ENCODE data around the gene TOGARAM2. TPM values are rescaled to one million over a fixed set of nuclear protein-coding genes. Genes with fewer than 3 reads are reported as not detected.

Gene TOGARAM2
- total and polyA plus RNA-seq, 2 of the 8 experiments (the other 6 are each of a cell fraction or from before 2014, with no cell fraction given): 0.42 to 1.4 TPM

- peaks cover 0 to 20% (median 8%) of the 10 kb centered on the region in 4 experiments; a peak in 5 of 7 replicates for H3K4me1 ChIP-seq (replicated peaks in 1 of 4; ENCODE audit: control insufficient read depth in 3 of 4, insufficient read depth in 4 of 4, low read length in 3 of 4)
- H3K27ac ChIP-seq (ENCODE audit: low read depth, low read length): no peak overlapping the region
- no peak overlapping the region for H3K18ac ChIP-seq (ENCODE audit: extremely low read depth, low read length)
- no peak overlapping the region for H2BK120ac ChIP-seq (replicated peaks; ENCODE audit: low read depth, low read length)
- H4K20me1 ChIP-seq (replicated peaks in 1 of 2; ENCODE audit: control insufficient read depth in 1 of 2, insufficient read depth in 2 of 2, low read length in 2 of 2): no peaks in the 10 kb centered on the region
- H2BK12ac ChIP-seq (ENCODE audit: low read depth, low read length): no peak overlapping the region
- ChIA-PET POLR2A (ENCODE audit: partially characterized antibody) (interaction anchor here (1.2 kb wide), 1 partner anchor 35 kb away, joined by 3 read pairs; no protein-coding TSS in a partner anchor), CTCF (ENCODE audit: partially characterized antibody) (interaction anchor here (0.9 to 1.4 kb wide), 5 partner anchors 10 to 56 kb away, joined by 3 to 5 read pairs (median 3); no protein-coding TSS in a partner anchor)
- H4K91ac ChIP-seq (replicated peaks; ENCODE audit: insufficient read length, low read length): no peak overlapping the region
- H3K23ac ChIP-seq (ENCODE audit: insufficient read length): no peak overlapping the region
- H3K79me2 ChIP-seq (ENCODE audit: control insufficient read depth in 1 of 2, insufficient read depth in 2 of 2, low read length in 2 of 2): no peaks in the 10 kb centered on the region
- no peaks in the 10 kb centered on the region for H3K9me3 ChIP-seq (ENCODE audit: insufficient read depth in 2 of 2, low read depth in 1 of 2, low read length in 1 of 2)
- no peak overlapping the region for H3K4ac ChIP-seq (replicated peaks; ENCODE audit: insufficient read length, low read depth, low read length)
- H3K4me3 ChIP-seq (ENCODE audit: extremely low read depth in 1 of 4, insufficient read depth in 2 of 4, low read depth in 3 of 4, low read length in 4 of 4): no peak overlapping the region
- 89% methylated on average over 13 of the region's 13 CpGs; no CpG with 5 or more reads in 1 of the 2 experiments for WGBS, 2 experiments (ENCODE audit: extremely low coverage in 1 of 2, insufficient coverage in 1 of 2, insufficient read length in 1 of 2, insufficient replicate concordance in 2 of 2, low coverage in 1 of 2, low lambda C conversion rate in 2 of 2, missing lambda C conversion rate in 1 of 2)
- DNase-seq (ENCODE audit: low read depth in 1 of 2, low spot score in 2 of 2): no peak
- no peaks in the 10 kb centered on the region for H3K23me2 ChIP-seq (ENCODE audit: low read depth, low read length)
- no peak overlapping the region for H2BK5ac ChIP-seq (ENCODE audit: low read depth, low read length)
- peak overlapping the region; percentile 23; the same call in 1 of the 2 replicates for H2AFZ ChIP-seq (ENCODE audit: low read length)
- no peaks in the 10 kb centered on the region for H3K79me1 ChIP-seq (ENCODE audit: low read depth, low read length)
- no peaks in the 10 kb centered on the region; a peak in 1 of 7 replicates for H3K27me3 ChIP-seq (replicated peaks in 1 of 4; ENCODE audit: control insufficient read depth in 3 of 4, extremely low read depth in 1 of 4, insufficient read depth in 3 of 4, low read length in 3 of 4)
- no peak overlapping the region for H3K14ac ChIP-seq (ENCODE audit: insufficient read length)
- no peak overlapping the region for H3K4me2 ChIP-seq (ENCODE audit: insufficient read depth in 1 of 2, low read depth in 2 of 2, low read length in 2 of 2)
- FAIRE-seq: no peak
- no peak overlapping the region for H2BK20ac ChIP-seq (ENCODE audit: low read length)
- TF ChIP-seq SRF (IDR thresholded peaks at IDR 0.05; ENCODE audit: low read depth, low read length): no peak
- TF ChIP-seq RXRA (IDR thresholded peaks at IDR 0.05; ENCODE audit: insufficient read depth, low read depth, low read length): no peak
- no peak overlapping the region for H4K5ac ChIP-seq (ENCODE audit: insufficient read length, low read depth, low read length)
- no peak overlapping the region for H2AK5ac ChIP-seq (ENCODE audit: low read depth, low read length)
- H4K8ac ChIP-seq (ENCODE audit: extremely low read depth, insufficient read depth, low read length): no peak overlapping the region
- no peak overlapping the region for H2BK15ac ChIP-seq (ENCODE audit: low read length)
- H3K36me3 ChIP-seq (ENCODE audit: control insufficient read depth in 2 of 4, insufficient read depth in 4 of 4, low read length in 3 of 4): no peaks in the 10 kb centered on the region
- H3K56ac ChIP-seq (replicated peaks; ENCODE audit: insufficient read length, low read depth, low read length): no peak overlapping the region
- no peak overlapping the region for H3K9ac ChIP-seq (replicated peaks in 1 of 4; ENCODE audit: extremely low read depth in 1 of 4, low read depth in 3 of 4, low read length in 3 of 4)
Observed at GRCh38 chr2:29014811-29015421, 33.8 kb downstream of the TOGARAM2 start.

All from H1 (cell line).